Measurements from ENCODE around the gene KIAA1217. TPM values are rescaled to one million over a fixed set of nuclear protein-coding genes. Genes with fewer than 3 reads are reported as not detected.

Gene KIAA1217
- total and polyA plus RNA-seq, 3 donors from 2014 or later: 40.0 to 197 (median 134) TPM

DNA sequence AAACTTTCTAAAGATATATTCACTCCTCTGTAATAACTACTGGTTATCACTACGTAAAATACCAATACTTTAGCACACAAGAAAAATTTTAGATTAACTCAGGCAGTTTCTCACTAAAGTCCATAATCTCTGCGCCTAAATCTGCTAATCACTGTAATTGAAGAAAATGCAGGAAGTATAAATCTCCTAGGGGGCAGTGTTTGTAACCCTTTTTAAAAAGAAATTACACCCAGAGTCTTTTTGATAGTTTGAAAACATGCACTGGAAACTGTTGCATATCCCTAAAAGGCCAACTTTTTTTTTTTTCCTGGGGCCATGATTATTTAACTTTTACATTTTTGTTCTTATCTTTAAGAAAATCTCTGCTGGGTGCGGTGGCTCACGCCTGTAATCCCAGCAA lies 209.6 kb downstream of the KIAA1217 start:
- no peak for TF ChIP-seq POLR2A (IDR thresholded peaks at IDR 0.05)
- TF ChIP-seq, protein P1, sequence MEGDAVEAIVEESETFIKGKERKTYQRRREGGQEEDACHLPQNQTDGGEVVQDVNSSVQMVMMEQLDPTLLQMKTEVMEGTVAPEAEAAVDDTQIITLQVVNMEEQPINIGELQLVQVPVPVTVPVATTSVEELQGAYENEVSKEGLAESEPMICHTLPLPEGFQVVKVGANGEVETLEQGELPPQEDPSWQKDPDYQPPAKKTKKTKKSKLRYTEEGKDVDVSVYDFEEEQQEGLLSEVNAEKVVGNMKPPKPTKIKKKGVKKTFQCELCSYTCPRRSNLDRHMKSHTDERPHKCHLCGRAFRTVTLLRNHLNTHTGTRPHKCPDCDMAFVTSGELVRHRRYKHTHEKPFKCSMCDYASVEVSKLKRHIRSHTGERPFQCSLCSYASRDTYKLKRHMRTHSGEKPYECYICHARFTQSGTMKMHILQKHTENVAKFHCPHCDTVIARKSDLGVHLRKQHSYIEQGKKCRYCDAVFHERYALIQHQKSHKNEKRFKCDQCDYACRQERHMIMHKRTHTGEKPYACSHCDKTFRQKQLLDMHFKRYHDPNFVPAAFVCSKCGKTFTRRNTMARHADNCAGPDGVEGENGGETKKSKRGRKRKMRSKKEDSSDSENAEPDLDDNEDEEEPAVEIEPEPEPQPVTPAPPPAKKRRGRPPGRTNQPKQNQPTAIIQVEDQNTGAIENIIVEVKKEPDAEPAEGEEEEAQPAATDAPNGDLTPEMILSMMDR (IDR thresholded peaks at IDR 0.05): peak in 1 of 3 experiments; percentile 27
- H3K9me3 ChIP-seq: no peaks in the 10 kb centered on the region
- peak overlapping the region in 1 of 2 donors; percentile 33 for H3K27ac ChIP-seq
- no peaks in the 10 kb centered on the region for H3K36me3 ChIP-seq (ENCODE audit: low read depth, missing control alignments)
- DNase-seq: no peak
- whole genome bisulfite sequencing, 2 donors: 91 to 92% methylated on average over 4 of the region's 4 CpGs
- peaks cover 25% of the 10 kb centered on the region for H3K4me1 ChIP-seq
- no peak overlapping the region for H3K4me3 ChIP-seq
- intact Hi-C loops (cut with DNase I; ENCODE audit: low total_unique reads): no loop called here
- H3K27me3 ChIP-seq: no peaks in the 10 kb centered on the region

DNA sequence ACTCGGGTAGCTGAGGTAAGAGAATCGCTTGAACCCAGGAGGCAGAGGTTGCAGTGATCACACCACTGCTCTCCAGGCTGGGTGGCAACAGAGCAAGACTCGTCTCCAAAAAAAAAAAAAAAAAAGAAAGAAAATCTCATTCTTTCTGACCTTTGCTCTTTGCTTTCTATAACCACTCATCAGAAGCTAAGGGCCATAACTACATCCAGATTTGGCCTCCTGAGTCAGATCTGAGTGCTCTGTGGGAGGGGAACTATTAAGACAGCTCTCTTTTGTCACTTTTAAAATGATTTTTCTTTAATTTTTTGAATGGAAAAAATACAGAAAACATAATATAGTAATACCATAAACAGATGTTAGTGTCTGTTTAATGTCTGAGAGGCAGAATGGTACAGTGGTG lies 210.1 kb downstream of the KIAA1217 start:
- no peak overlapping the region for H3K27ac ChIP-seq
- no peak for TF ChIP-seq POLR2A (IDR thresholded peaks at IDR 0.05)
- TF ChIP-seq, protein P1 (IDR thresholded peaks at IDR 0.05): no peak
- no peaks in the 10 kb centered on the region for H3K36me3 ChIP-seq (ENCODE audit: low read depth, missing control alignments)
- WGBS, 2 donors: 77 to 92% methylated on average over 3 of the region's 3 CpGs
- intact Hi-C loops (cut with DNase I; ENCODE audit: low total_unique reads): no loop called here
- no peaks in the 10 kb centered on the region for H3K9me3 ChIP-seq
- DNase-seq: no peak
- H3K27me3 ChIP-seq: no peaks in the 10 kb centered on the region
- H3K4me1 ChIP-seq: peaks cover 25% of the 10 kb centered on the region
- H3K4me3 ChIP-seq: no peak overlapping the region

DNA sequence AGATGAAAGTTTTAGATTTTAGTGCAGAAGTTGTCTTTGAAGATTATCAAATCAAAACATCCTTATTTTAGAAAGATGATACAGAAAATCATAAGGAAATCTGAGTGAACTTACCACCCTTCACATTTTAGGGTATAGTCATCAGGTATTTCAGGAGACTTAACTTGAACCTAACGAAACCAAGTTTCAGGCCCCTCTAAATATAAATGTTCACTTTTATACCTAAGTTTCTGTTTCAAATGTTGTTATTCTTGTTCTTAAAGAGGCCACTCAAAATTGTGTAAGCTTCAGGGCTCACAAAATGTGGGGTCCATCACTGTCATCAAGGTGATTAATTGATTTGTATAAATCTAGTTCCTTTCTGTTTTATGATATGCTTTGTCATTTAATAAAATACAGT lies 216.2 kb downstream of the KIAA1217 start:
- no peak overlapping the region for H3K27ac ChIP-seq
- H3K9me3 ChIP-seq: no peaks in the 10 kb centered on the region
- intact Hi-C loops (cut with DNase I; ENCODE audit: low total_unique reads): no loop called here
- no peak for DNase-seq
- TF ChIP-seq, protein P1 (IDR thresholded peaks at IDR 0.05): no peak
- TF ChIP-seq POLR2A (IDR thresholded peaks at IDR 0.05): no peak
- no peak overlapping the region for H3K4me3 ChIP-seq
- no peaks in the 10 kb centered on the region for H3K27me3 ChIP-seq
- 93 to 98% methylated on average over 1 of the region's 1 CpG for WGBS, 2 donors
- H3K4me1 ChIP-seq: no peaks in the 10 kb centered on the region
- no peaks in the 10 kb centered on the region for H3K36me3 ChIP-seq (ENCODE audit: low read depth, missing control alignments)

DNA sequence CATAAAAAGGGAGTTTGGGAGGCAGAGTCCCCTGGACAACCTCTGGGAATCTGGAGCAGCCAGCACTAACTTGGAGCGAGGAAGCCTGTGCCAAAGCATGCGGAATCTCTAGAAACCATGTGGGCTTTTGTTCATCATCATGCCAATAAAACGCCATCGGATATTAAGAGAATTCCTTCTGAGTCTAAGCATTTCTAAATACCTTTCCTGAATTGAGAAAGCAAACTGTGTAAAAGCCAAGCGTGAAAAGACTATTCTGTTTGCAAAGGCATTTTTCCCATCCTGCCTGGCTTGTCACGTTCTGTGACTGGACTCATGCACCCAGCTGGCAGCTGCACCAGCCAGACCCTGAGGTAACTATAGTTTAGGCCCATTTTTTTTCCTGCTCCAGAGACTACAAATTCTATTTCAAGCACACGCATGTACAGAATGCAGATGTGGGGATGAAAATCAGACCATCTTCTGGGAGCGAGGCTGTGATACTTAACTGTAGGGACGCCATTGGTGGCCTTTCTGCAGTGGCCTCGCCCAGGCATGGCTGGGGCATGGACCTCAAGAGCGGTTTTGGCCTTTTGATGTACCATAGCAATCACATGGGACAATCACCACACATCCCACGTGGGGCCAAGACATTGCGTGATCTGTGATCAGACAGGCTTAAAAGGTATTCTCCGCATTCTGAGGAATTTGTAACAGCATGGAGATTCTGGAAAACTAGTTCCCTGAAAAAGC lies 218.9 kb downstream of the KIAA1217 start:
- Histone ChIP-seq H3K9me3 (no peaks in the 10 kb centered on the region), H3K4me1 (no peaks in the 10 kb centered on the region), H3K4me3 (no peak overlapping the region), H3K27ac (no peak overlapping the region), H3K36me3 (ENCODE audit: low read depth, missing control alignments) (no peaks in the 10 kb centered on the region), H3K27me3 (no peaks in the 10 kb centered on the region)
- intact Hi-C loops (cut with DNase I; ENCODE audit: low total_unique reads): no loop called here
- TF ChIP-seq POLR2A (IDR thresholded peaks at IDR 0.05): no peak
- TF ChIP-seq, protein P1 (IDR thresholded peaks at IDR 0.05): no peak
- WGBS, 2 donors: 93 to 95% methylated on average over 14 of the region's 14 CpGs
- DNase-seq: no peak

DNA sequence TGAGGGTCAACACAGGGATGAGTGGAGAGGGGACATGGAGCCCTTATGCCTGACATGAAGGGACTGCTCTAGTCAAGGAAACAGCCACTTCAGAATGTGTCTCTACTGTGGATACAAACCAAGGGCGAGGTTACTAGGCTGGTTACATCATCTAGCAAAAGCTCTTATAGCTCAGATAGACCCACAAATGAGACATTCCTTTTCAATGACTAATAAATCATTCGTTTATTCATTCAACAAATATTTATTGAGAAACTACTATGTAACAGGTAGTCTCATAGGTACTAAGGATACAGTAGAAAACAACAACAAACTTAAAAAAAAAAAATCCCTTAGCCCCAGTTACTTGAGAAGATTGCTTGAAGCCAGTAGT lies 219.5 kb downstream of the KIAA1217 start:
- 72 to 75% methylated on average over 2 of the region's 2 CpGs for WGBS, 2 donors
- TF ChIP-seq, protein P1 (IDR thresholded peaks at IDR 0.05): no peak
- no peak for TF ChIP-seq POLR2A (IDR thresholded peaks at IDR 0.05)
- H3K27me3 ChIP-seq: no peaks in the 10 kb centered on the region

More for the DNA sequence above, 219.5 kb downstream of the KIAA1217 start:
- no peak for DNase-seq
- Histone ChIP-seq H3K36me3 (ENCODE audit: low read depth, missing control alignments) (no peaks in the 10 kb centered on the region), H3K9me3 (no peaks in the 10 kb centered on the region), H3K4me1 (no peaks in the 10 kb centered on the region), H3K27ac (no peak overlapping the region), H3K4me3 (no peak overlapping the region)
- intact Hi-C loops (cut with DNase I; ENCODE audit: low total_unique reads): no loop called here
